Body of pancreas (tissue), 4 donors: ENCODE measurements around the gene TBXA2R. TPM values are rescaled to one million over a fixed set of nuclear protein-coding genes. Genes with fewer than 3 reads are reported as not detected.

Experiments
- ATAC-seq: fragments of 150-250 bp; one replicate; pipeline ENCODE4 v1.9.1; 2016
- DNase-seq, 4 donors: peaks; one replicate each; pipeline ENCODE4 v3.0.0-alpha.2; 2019
- H3K27ac ChIP-seq, 4 donors: fragments of 200-600 bp; sonication (generic); 1 replicate in 3 of 4; 2 replicates in 1 of 4; pipeline versions ENCODE4 v1.5.1 to v1.6.1; 2016 to 2019; ENCODE audit warnings: mild to moderate bottlenecking in 1 of 4, mixed read lengths in 1 of 4, moderate library complexity in 1 of 4
- H3K27me3 ChIP-seq, 2 donors: fragments of 200-600 bp; sonication (generic); one replicate each; pipeline ENCODE4 v1.6.0; 2016; ENCODE audit warnings: mild to moderate bottlenecking in 1 of 2
- H3K36me3 ChIP-seq, 2 donors: fragments of 200-600 bp; sonication (generic); replicated peaks in 1 of 2; 2 replicates each; pipeline ENCODE4 v1.5.1; 2016; ENCODE audit warnings: low read depth in 2 of 2; ENCODE audit not compliant: insufficient read depth in 1 of 2
- H3K4me1 ChIP-seq: fragments of 200-600 bp; sonication (generic); one replicate; pipeline ENCODE4 v1.6.0; 2016
- H3K4me3 ChIP-seq, 2 donors: fragments of 200-600 bp; sonication (generic); 1 replicate in 1 of 2; 2 replicates in 1 of 2; pipeline ENCODE4 v1.5.1; 2016 to 2019
- H3K9me3 ChIP-seq, 3 donors: fragments of 200-600 bp; sonication (generic); 1 replicate in 2 of 3; 2 replicates in 1 of 3; pipeline ENCODE4 v1.5.1; 2016
- CTCF ChIP-seq, 7 experiments: fragments of 450-650 bp in 4 of 7; fragments of 200-600 bp in 3 of 7; sonication (generic) in 3 of 7; IDR thresholded peaks; one replicate each; pipeline ENCODE4 v1.5.1; 2016 to 2019; ENCODE audit warnings: antibody characterized with exemption in 7 of 7
- POLR2A ChIP-seq, 3 donors: fragments of 450-650 bp; IDR thresholded peaks; one replicate each; pipeline ENCODE4 v1.6.1; 2016; ENCODE audit warnings: antibody characterized with exemption in 3 of 3, mild to moderate bottlenecking in 2 of 3
- WGBS, 2 donors: methylation state at CpG; one replicate each; pipeline ENCODE4 v1.1.5; 2017; 5-methylcytosine and 5-hydroxymethylcytosine counted together
- intact Hi-C: fragments of 100-400 bp; cut with DNase I; formaldehyde crosslinking; loops from one replicate; pipeline ENCODE4 v1.15.1; 2023
- small RNA-seq: library from RNA; depleted of rRNA; stranded (forward); fragments of <200 nt; gene quantifications from one replicate; pipeline ENCODE3, GENCODE V24; 2016
- total RNA-seq, 2 donors: library from RNA; depleted of rRNA; stranded (reverse); fragments of >200 nt; gene quantifications; one replicate each; pipeline ENCODE4 v1.1.0, GENCODE V29; 2016

Gene TBXA2R
- total RNA-seq, 2 donors from 2014 or later, result 0.52 to 3.0 TPM

DNA sequence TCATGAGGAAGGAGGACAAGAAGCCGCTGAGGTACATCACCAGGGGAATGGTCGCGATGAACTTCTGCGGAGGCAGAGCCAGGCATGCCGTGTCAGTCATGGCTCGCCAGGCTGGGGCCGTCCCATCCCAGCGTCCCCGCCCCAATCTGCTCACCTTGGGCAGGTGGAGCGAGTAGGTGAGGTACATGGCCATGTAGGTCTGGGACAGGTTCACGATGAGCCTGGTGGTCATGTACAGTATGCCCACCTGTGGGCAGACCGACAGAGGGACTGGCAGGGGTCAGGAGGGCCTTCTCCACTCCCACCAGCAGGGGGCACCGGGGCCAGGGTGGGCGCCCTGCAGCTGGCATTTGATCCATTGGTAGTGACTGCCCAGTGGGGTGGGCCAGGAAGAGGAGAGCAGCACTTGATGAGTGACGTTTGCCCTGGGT, 59.4 kb downstream of the TBXA2R start:
- ATAC-seq (no peak), DNase-seq (no peak)
- peak in 3 of 7 experiments; percentile 13 to 29 (median 15) for TF ChIP-seq CTCF (IDR thresholded peaks at IDR 0.05)
- no peak for TF ChIP-seq POLR2A (IDR thresholded peaks at IDR 0.05)
- Histone ChIP-seq H3K27ac (no peak overlapping the region), H3K36me3 (no peaks in the 10 kb centered on the region), H3K4me3 (no peak overlapping the region), H3K9me3 (no peaks in the 10 kb centered on the region), H3K4me1 (peaks cover 13% of the 10 kb centered on the region), H3K27me3 (no peaks in the 10 kb centered on the region)
- WGBS, 2 donors, result 87 to 92% methylated on average over 7 to 15 of the region's 15 CpGs
- intact Hi-C loops, result loop anchor here (5.0 kb wide), 1 partner anchor 35 kb away; no protein-coding TSS in a partner anchor

DNA sequence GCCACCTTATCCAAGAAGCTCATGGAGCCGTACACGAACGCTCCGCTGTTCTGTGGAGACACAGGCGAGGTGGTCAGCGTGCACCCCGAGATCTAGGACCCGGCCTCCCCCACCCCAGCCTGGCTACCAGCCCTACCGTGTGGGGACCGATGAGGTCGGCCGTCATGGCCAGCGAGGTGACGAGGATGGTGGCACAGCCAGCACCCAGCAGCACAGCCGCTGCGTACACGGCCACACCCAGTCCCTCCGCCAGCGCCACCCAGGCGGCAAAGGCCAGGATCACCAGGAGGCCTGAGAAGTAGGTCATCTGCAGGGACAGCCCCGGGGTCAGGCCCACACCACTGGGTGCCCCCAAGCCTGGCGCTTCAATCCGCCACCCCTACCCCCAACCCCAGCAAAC, 60.6 kb downstream of the TBXA2R start:
- Histone ChIP-seq H3K27me3 (no peaks in the 10 kb centered on the region), H3K9me3 (no peaks in the 10 kb centered on the region), H3K36me3 (no peaks in the 10 kb centered on the region), H3K4me3 (no peak overlapping the region), H3K4me1 (peaks cover 13% of the 10 kb centered on the region), H3K27ac (no peak overlapping the region)
- 94% methylated on average over 22 of the region's 23 CpGs; no CpG with 5 or more reads in 1 of the 2 donors for WGBS, 2 donors
- no peak for DNase-seq
- TF ChIP-seq CTCF (IDR thresholded peaks at IDR 0.05), result no peak
- TF ChIP-seq POLR2A (IDR thresholded peaks at IDR 0.05), result no peak
- intact Hi-C loops, result loop anchor here (5.0 kb wide), 1 partner anchor 36 kb away; no protein-coding TSS in a partner anchor
- ATAC-seq, result no peak

GRCh38 chr19:3545669-3546034, 61.0 kb downstream of the TBXA2R start:
- no peaks in the 10 kb centered on the region for H3K9me3 ChIP-seq
- no peak for TF ChIP-seq CTCF (IDR thresholded peaks at IDR 0.05)
- no peak for TF ChIP-seq POLR2A (IDR thresholded peaks at IDR 0.05)
- no peaks in the 10 kb centered on the region for H3K27me3 ChIP-seq
- intact Hi-C loops, result loop anchor here (5.0 kb wide), 1 partner anchor 37 kb away; no protein-coding TSS in a partner anchor
- 72 to 78% methylated on average over 6 to 10 of the region's 10 CpGs for WGBS, 2 donors
- ATAC-seq (no peak), DNase-seq (no peak)
- H3K4me3 ChIP-seq, result no peak overlapping the region
- H3K27ac ChIP-seq, result no peak overlapping the region
- peaks cover 13% of the 10 kb centered on the region for H3K4me1 ChIP-seq
- no peaks in the 10 kb centered on the region for H3K36me3 ChIP-seq

GRCh38 chr19:3544742-3545668, 61.7 kb downstream of the TBXA2R start:
- DNase-seq (peak; percentile 62 to 79 (median 70)), ATAC-seq (peak; percentile 53)
- intact Hi-C loops, result loop anchor here (5.0 kb wide), 1 partner anchor 37 kb away; no protein-coding TSS in a partner anchor
- Histone ChIP-seq H3K27ac (no peak overlapping the region), H3K36me3 (no peaks in the 10 kb centered on the region), H3K9me3 (no peaks in the 10 kb centered on the region), H3K4me3 (no peak overlapping the region), H3K27me3 (no peaks in the 10 kb centered on the region), H3K4me1 (peaks cover 13% of the 10 kb centered on the region)
- WGBS, 2 donors, result 63 to 64% methylated on average over 18 to 30 of the region's 30 CpGs
- TF ChIP-seq CTCF (IDR thresholded peaks at IDR 0.05), result peak; percentile 74 to 92 (median 87)
- TF ChIP-seq POLR2A (IDR thresholded peaks at IDR 0.05), result no peak

Small RNA genes lying within 50 kb of the gene (small RNA-seq; reads per million reads assigned to genes)
- gene AC005786.1, result not detected

Other genes with a start within 250 kb of the TBXA2R start
- 100 to 1,000 TPM; 178 to 186 TPM for gene NFIC, start 240.3 kb downstream of the TBXA2R start, total RNA-seq
- gene SMIM24, start 126.3 kb downstream of the TBXA2R start, total RNA-seq, result 10 to 100 TPM in 1 of 2 donors, 1 to 10 TPM in 1; 7.6 to 11.4 TPM
- gene SMIM44, start 123.4 kb downstream of the TBXA2R start, total RNA-seq, result not detected
- gene DOHH, start 106.2 kb downstream of the TBXA2R start, total RNA-seq, result 10 to 100 TPM in 1 of 2 donors, 1 to 10 TPM in 1; 9.3 to 17.5 TPM
- gene FZR1, start 100.6 kb downstream of the TBXA2R start, total RNA-seq, result 10 to 100 TPM; 16.6 to 20.1 TPM
- 1 to 10 TPM in 1 of 2 donors, not detected in 1; 1.3 TPM for gene TEKTIP1, start 67.7 kb downstream of the TBXA2R start, total RNA-seq
- 10 to 100 TPM; 64.3 to 78.8 TPM for gene MFSD12, start 49.3 kb downstream of the TBXA2R start, total RNA-seq
- gene HMG20B, start 33.9 kb downstream of the TBXA2R start, total RNA-seq, result 10 to 100 TPM; 66.7 to 91.0 TPM
- gene GIPC3, start 21.4 kb downstream of the TBXA2R start, total RNA-seq, result under 1 TPM; 0.78 to 0.99 TPM
- gene CACTIN, start 19.9 kb upstream of the TBXA2R start, total RNA-seq, result 10 to 100 TPM; 16.3 to 23.4 TPM
- gene PIP5K1C, start 93.6 kb upstream of the TBXA2R start, total RNA-seq, result 10 to 100 TPM; 16.6 to 30.7 TPM
- gene TJP3, start 101.5 kb upstream of the TBXA2R start, total RNA-seq, result 10 to 100 TPM; 15.8 to 21.4 TPM
- 10 to 100 TPM; 20.0 to 35.6 TPM for gene APBA3, start 154.8 kb upstream of the TBXA2R start, total RNA-seq
- 10 to 100 TPM; 78.9 to 86.0 TPM for gene MRPL54, start 155.8 kb upstream of the TBXA2R start, total RNA-seq
- gene RAX2, start 165.4 kb upstream of the TBXA2R start, total RNA-seq, result not detected
- gene MATK, start 179.5 kb upstream of the TBXA2R start, total RNA-seq, result under 1 TPM in 1 of 2 donors, not detected in 1; 0.78 TPM